ENCODE data around the gene KLB.

- TF ChIP-seq CTCF (IDR thresholded peaks at IDR 0.05) (no peak), POLR2A (IDR thresholded peaks at IDR 0.05) (no peak)
Observed at GRCh38 chr4:39407584-39407885, 805 bp downstream of the KLB start.

Data from Peyer's patch (tissue), 4 donors.